BE2C (cell line): ENCODE results near the gene CPED1.
"Not testable (repeated sequence)": the region's sequence is repeated elsewhere in the genome, so short reads cannot be mapped to it uniquely, and the experiment has no call there.

Source experiments
- DNase-seq: peaks from one replicate; pipeline ENCODE4 v3.0.0-alpha.2; 2020
- H3K27me3 ChIP-seq: fragments of 250-450 bp; sonication (Bioruptor Pico); 2 replicates; pipeline ENCODE4 v1.5.1; 2020; ENCODE audit warnings: mild to moderate bottlenecking
- H3K36me3 ChIP-seq: fragments of 250-450 bp; sonication (Bioruptor Pico); 2 replicates; pipeline ENCODE4 v1.5.1; 2020; ENCODE audit warnings: mild to moderate bottlenecking
- H3K4me1 ChIP-seq: fragments of 250-450 bp; sonication (Bioruptor Pico); 2 replicates; pipeline ENCODE4 v1.5.1; 2020
- H3K4me3 ChIP-seq: 2 replicates; pipeline ENCODE4 v1.5.1; 2011; ENCODE audit warnings: low read depth, low read length
- H3K9me3 ChIP-seq: fragments of 250-450 bp; sonication (Bioruptor Pico); 2 replicates; pipeline ENCODE4 v1.5.1; 2020
- TF ChIP-seq, protein P1 (sequence below): IDR thresholded peaks from 2 replicates; pipeline ENCODE4 v1.5.1; 2012; ENCODE audit warnings: mild to moderate bottlenecking, low read depth, low read length

The CPED1 gene

DNA sequence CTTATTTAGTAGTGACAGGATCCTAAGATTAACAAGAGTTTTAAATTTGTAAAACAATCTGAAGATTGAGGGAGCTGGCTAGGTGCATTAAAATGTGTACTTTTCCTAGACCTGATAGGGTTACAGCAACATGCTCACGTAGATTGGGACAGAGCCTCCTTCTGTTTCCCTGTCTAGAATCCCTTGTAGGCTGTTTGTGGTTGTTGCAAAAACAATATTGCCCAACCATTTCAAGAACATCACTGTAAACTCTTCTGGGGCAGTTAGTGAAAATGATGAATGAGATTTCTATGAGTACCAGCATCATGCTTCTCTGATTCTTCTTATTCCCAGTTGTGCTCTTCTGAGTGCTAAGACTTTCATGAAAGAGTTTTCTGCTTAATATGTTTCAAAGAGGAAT, 14.7 kb upstream of the CPED1 start:
- Histone ChIP-seq H3K4me1 (no peaks in the 10 kb centered on the region), H3K36me3 (peaks cover 30% of the 10 kb centered on the region), H3K27me3 (no peaks in the 10 kb centered on the region), H3K9me3 (no peaks in the 10 kb centered on the region), H3K4me3 (no peak overlapping the region)
- no peak for DNase-seq
- TF ChIP-seq, protein P1, sequence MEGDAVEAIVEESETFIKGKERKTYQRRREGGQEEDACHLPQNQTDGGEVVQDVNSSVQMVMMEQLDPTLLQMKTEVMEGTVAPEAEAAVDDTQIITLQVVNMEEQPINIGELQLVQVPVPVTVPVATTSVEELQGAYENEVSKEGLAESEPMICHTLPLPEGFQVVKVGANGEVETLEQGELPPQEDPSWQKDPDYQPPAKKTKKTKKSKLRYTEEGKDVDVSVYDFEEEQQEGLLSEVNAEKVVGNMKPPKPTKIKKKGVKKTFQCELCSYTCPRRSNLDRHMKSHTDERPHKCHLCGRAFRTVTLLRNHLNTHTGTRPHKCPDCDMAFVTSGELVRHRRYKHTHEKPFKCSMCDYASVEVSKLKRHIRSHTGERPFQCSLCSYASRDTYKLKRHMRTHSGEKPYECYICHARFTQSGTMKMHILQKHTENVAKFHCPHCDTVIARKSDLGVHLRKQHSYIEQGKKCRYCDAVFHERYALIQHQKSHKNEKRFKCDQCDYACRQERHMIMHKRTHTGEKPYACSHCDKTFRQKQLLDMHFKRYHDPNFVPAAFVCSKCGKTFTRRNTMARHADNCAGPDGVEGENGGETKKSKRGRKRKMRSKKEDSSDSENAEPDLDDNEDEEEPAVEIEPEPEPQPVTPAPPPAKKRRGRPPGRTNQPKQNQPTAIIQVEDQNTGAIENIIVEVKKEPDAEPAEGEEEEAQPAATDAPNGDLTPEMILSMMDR: no peak

DNA sequence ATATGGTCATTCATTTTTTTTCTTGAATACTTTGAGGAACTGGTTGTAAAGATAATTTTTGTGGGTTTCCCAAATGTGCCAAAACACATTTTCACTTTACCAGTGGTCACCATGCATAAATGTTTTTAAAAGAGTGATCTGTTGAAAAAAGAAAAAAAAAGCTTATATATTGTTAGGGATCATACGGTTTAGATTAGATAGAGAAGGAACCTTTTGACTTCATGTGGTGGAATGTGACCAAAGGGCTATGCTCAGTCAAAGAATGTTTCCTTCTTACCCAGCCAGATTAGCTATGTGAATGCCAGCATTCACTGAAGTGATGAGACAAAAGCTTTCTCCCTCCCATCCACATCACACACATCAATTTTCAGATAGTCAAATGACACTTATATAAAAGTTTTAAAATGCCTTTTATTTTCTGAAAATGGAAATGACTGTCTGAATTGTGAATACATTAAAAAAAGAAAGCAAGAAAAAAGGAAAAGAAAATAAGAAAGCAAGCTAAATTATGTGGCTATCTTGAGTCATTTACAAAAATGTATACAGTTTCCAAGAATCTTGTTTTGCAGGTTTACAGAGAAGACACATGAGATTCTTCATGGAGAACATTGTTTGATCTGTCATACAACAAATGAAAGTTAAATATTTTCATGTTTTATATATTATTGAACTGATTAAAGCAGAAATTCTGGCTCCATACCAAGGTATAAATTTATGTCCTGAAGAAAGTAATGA, 8.6 kb upstream of the CPED1 start:
- no peaks in the 10 kb centered on the region for H3K9me3 ChIP-seq
- H3K27me3 ChIP-seq: no peaks in the 10 kb centered on the region
- H3K4me1 ChIP-seq: no peaks in the 10 kb centered on the region
- peaks cover 7% of the 10 kb centered on the region for H3K36me3 ChIP-seq
- TF ChIP-seq, protein P1: no peak
- DNase-seq: no peak
- H3K4me3 ChIP-seq: no peak overlapping the region

DNA sequence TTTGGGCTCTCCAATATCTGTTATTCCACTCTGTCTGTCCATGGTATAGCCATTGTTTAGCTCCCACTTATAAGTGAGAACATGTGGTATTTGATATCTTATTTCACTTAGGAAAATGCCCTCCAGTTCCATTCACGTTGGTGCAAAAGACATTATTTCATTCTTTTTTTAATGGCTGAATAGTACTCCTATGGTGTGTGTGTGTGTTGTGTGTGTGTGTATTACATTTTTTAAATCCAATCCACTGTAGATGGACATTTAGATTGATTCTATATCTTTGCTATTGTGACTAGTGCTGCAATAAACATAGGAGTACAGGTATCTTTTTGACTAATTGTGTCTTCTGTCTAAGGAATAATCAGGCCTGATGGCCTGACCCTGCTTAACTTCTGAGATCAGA, 7.4 kb upstream of the CPED1 start:
- DNase-seq: no peak
- Histone ChIP-seq H3K27me3 (no peaks in the 10 kb centered on the region), H3K4me1 (peaks cover 5% of the 10 kb centered on the region; the same call in 1 of the 2 replicates), H3K36me3 (peaks cover 7% of the 10 kb centered on the region), H3K9me3 (no peaks in the 10 kb centered on the region), H3K4me3 (no peak overlapping the region)
- TF ChIP-seq, protein P1: no peak

DNA sequence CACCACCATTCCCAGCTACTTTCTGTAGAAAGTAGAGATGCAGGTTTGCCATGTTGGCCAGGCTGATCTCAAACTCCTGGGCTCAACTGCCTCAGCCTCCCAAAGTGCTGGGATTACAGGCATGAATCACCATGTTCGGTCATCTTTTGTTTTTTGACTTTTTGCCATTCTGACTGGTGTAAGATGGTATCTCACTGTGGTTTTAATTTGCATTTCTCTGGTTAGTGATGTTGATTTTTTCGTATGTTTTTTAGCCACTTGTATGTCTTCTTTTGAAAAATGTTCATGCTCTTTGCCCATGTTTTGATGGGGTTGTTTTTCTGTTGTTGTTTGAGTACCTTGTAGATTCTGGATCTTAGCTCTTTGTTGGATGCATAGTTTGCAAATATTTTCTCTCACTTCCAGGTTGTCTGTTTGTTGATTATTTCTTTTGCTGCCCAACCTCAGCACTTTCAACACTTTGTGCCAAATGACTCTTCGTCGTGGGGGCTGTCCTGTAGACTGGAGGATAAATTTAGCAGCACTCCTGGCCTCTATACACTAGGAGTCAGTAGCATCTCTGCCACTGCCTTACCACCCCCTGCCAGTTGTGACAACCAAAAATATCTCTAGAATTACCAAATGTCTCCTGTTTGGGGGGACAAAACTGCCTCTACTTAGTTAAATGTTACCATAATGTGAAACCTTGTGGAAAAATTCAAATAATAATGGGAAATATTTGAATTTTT, 6.5 kb upstream of the CPED1 start:
- Histone ChIP-seq H3K4me3 (no peak overlapping the region), H3K27me3 (no peaks in the 10 kb centered on the region), H3K36me3 (no peaks in the 10 kb centered on the region), H3K9me3 (no peaks in the 10 kb centered on the region), H3K4me1 (peaks cover 5% of the 10 kb centered on the region; the same call in 1 of the 2 replicates)
- TF ChIP-seq, protein P1: no peak
- no peak for DNase-seq

DNA sequence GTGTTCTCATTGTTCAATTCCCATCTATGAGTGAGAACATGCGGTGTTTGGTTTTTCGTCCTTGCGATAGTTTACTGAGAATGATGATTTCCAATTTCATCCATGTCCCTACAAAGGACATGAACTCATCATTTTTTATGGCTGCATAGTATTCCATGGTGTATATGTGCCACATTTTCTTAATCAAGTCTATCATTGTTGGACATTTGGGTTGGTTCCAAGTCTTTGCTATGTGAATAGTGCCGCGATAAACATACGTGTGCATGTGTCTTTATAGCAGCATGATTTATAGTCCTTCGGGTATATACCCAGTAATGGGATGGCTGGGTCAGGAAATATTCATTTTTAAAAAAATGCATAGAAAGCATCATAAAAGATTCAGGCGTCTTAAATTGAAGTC, 4.9 kb upstream of the CPED1 start:
- H3K36me3 ChIP-seq, H3K9me3 ChIP-seq, DNase-seq, H3K27me3 ChIP-seq, H3K4me3 ChIP-seq, H3K4me1 ChIP-seq: not testable (repeated sequence)

DNA sequence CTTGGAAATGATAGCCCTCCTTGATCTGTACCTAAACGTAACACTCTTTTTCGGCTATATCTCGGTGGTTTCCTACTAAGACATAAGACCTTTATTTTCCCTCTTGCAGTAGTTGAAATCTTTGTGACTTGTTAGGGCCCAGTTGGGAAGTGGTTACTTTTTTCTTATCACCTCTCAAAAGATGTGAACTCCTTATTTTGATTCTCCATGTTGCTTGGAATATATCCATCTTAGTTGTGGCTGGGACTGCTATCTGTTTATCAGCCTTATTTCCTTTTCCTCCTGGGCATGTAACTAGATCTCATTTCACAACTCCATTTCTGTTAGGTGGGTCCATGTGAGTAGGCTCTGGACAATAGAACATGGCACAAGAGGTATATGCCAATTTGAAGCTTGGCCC, 4.1 kb upstream of the CPED1 start:
- DNase-seq: no peak
- TF ChIP-seq, protein P1: no peak

More for the DNA sequence above, 4.1 kb upstream of the CPED1 start:
- H3K36me3 ChIP-seq: no peaks in the 10 kb centered on the region
- H3K9me3 ChIP-seq: no peaks in the 10 kb centered on the region
- H3K4me1 ChIP-seq: peaks cover 5% of the 10 kb centered on the region; the same call in 1 of the 2 replicates
- H3K27me3 ChIP-seq: peaks cover 13% of the 10 kb centered on the region
- no peak overlapping the region for H3K4me3 ChIP-seq
